Measurements from ENCODE around the gene SCEL.

DNA sequence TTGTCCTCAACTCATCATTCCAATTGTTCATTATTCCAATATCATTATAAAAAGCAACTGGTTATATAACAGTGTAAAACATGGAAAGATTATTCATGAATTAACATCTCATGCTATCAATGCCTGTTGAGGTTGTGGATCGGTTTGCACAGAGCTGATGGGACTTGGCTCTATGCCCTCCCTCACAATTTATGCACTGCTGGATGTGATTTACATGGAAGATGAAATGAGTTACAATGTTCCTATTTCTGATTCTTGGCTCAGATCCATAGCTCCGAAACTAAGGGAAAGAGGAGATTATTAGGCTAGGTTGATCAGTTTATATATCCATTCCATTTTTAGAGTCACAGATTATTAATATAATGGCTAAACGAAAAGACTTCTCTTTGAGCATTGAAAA lies 38.6 kb downstream of the SCEL start:
- TF ChIP-seq CTCF (IDR thresholded peaks at IDR 0.05; ENCODE audit: insufficient read depth, low read depth, low read length) (no peak), EZH2 (IDR thresholded peaks at IDR 0.05; ENCODE audit: insufficient read depth, low read length) (no peak)
